HepG2 (cell line): ENCODE data around the gene PYY. TPM values are rescaled to one million over a fixed set of nuclear protein-coding genes. Genes with fewer than 3 reads are reported as not detected.

Experiments used
- CAMTA2 ChIP-seq: sonication (generic); formaldehyde crosslinking; IDR thresholded peaks from 2 replicates; pipeline ENCODE4 v1.4.0; 2020; ENCODE audit warnings: mild to moderate bottlenecking, missing genetic modification reagents, borderline replicate concordance
- CHCHD3 ChIP-seq: sonication (generic); formaldehyde crosslinking; IDR thresholded peaks from 2 replicates; pipeline ENCODE4 v1.8.0; 2022; ENCODE audit warnings: mild to moderate bottlenecking, missing genetic modification reagents, moderate library complexity
- HMG20B ChIP-seq: conservative IDR thresholded peaks from 2 replicates; pipeline ENCODE4 v1.6.1; 2016; ENCODE audit warnings: missing genetic modification reagents, missing compliant biosample characterization
- ISL2 ChIP-seq: sonication (generic); formaldehyde crosslinking; IDR thresholded peaks from 2 replicates; pipeline ENCODE4 v1.5.0; 2020; ENCODE audit warnings: missing genetic modification reagents
- MTF2 ChIP-seq: sonication (generic); formaldehyde crosslinking; IDR thresholded peaks from 2 replicates; pipeline ENCODE4 v1.5.0; 2020; ENCODE audit warnings: missing genetic modification reagents, borderline replicate concordance
- ZFX ChIP-seq: sonication (generic); formaldehyde crosslinking; IDR thresholded peaks from 2 replicates; pipeline ENCODE4 v1.4.0; 2020; ENCODE audit warnings: mild to moderate bottlenecking, low read depth, missing genetic modification reagents, moderate library complexity
- ZNF317 ChIP-seq: sonication (generic); formaldehyde crosslinking; IDR thresholded peaks from 2 replicates; pipeline ENCODE4 v1.5.0; 2020; ENCODE audit warnings: mild to moderate bottlenecking, missing genetic modification reagents
- ZNF703 ChIP-seq: sonication (generic); formaldehyde crosslinking; IDR thresholded peaks from 2 replicates; pipeline ENCODE4 v1.5.1; 2020; ENCODE audit warnings: missing genetic modification reagents, mild to moderate bottlenecking, moderate library complexity, borderline replicate concordance
- ZNF737 ChIP-seq: sonication (generic); formaldehyde crosslinking; IDR thresholded peaks from 2 replicates; pipeline ENCODE4 v1.5.0; 2020; ENCODE audit warnings: missing genetic modification reagents, mild to moderate bottlenecking, borderline replicate concordance
- polyA plus RNA-seq, 8 experiments: library from polyadenylated mRNA; depleted of rRNA in 3 of 8; stranded (reverse) in 7 of 8; unstranded in 1 of 8; fragments of >200 nt; fragmentation: Illumina TruSeq in 4 of 8; extraction: Trizol in 4 of 8; gene quantifications; 2 replicates each; pipeline versions ENCODE4 v1.2.1 to v1.2.3, GENCODE V29; 2011 to 2016; ENCODE audit warnings: low read depth in 4 of 8, missing spikeins in 1 of 8, mixed read lengths in 1 of 8; ENCODE audit not compliant: insufficient read depth in 1 of 8
- total RNA-seq, 5 experiments: library from RNA; depleted of rRNA; stranded (reverse); fragments of >200 nt; fragmentation: Illumina TruSeq; extraction: Trizol; gene quantifications; 2 replicates each; pipeline ENCODE4 v1.2.3, GENCODE V29; 2016; ENCODE audit warnings: low read depth in 1 of 5
- TF ChIP-seq, protein P1 (sequence below): sonication (generic); formaldehyde crosslinking; IDR thresholded peaks from 2 replicates; pipeline ENCODE4 v1.4.0; 2020; ENCODE audit warnings: mild to moderate bottlenecking, missing genetic modification reagents
- TF ChIP-seq, protein P2 (sequence below): sonication (generic); formaldehyde crosslinking; IDR thresholded peaks from 2 replicates; pipeline ENCODE4 v1.4.0; 2020; ENCODE audit warnings: mild to moderate bottlenecking, missing genetic modification reagents
- TF ChIP-seq, protein P3 (sequence below): fragments of 450-650 bp; IDR thresholded peaks from 2 replicates; pipeline ENCODE4 v1.6.1; 2017
- TF ChIP-seq, protein P4 (sequence below): IDR thresholded peaks from 2 replicates; pipeline ENCODE4 v1.6.1; 2016; ENCODE audit warnings: control low read depth
- TF ChIP-seq, protein P5 (sequence below): sonication (generic); formaldehyde crosslinking; IDR thresholded peaks from 2 replicates; pipeline ENCODE4 v1.4.0; 2020; ENCODE audit warnings: missing genetic modification reagents

PYY gene
- total and polyA plus RNA-seq, 2 of the 13 experiments (the other 11 are each of a cell fraction or from before 2014, with no cell fraction given), result 0.25 TPM; not detected in 1

DNA sequence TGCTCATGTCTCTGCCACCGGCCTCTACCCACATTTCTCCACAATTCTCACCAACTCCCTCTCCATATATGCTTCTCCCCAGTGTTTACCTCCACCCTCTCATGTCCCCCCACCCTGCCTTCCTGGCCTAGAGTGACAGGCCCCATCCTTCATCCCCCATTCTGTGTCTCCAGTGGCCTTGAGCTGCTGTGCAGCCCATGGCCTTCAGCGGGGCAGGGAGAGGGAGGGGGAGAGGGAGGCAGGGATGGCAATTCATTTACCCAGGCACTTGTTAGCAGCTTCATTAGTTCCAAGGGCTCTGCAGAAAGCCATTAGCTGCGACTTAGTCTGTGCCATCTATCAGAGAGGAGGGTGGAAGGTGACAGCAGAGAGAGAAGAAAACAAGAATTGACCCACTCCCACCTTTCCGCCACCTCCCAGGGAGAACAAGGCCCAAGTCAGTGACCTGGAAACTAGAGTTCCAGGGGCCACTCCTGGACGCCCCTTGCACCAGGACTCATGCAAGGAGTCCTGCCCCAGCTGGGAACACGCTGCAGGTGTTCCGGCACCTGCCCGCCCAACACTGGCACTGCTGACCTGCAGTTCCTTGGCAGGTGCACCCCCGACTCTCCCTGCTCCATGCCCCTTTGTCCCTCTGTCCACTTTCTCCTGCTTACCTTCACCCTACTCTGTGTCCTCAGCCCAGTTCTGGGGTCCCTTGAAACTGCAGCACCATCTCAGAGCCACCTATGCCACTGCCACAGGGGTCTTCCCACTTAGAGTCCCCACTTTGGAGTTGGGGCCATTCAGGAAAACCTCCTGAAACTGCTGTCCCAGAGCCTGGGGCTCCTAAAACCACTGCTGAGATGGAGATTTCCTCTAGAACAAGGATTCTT lies 23.5 kb upstream of the PYY start (continued):
- TF ChIP-seq, protein P1, sequence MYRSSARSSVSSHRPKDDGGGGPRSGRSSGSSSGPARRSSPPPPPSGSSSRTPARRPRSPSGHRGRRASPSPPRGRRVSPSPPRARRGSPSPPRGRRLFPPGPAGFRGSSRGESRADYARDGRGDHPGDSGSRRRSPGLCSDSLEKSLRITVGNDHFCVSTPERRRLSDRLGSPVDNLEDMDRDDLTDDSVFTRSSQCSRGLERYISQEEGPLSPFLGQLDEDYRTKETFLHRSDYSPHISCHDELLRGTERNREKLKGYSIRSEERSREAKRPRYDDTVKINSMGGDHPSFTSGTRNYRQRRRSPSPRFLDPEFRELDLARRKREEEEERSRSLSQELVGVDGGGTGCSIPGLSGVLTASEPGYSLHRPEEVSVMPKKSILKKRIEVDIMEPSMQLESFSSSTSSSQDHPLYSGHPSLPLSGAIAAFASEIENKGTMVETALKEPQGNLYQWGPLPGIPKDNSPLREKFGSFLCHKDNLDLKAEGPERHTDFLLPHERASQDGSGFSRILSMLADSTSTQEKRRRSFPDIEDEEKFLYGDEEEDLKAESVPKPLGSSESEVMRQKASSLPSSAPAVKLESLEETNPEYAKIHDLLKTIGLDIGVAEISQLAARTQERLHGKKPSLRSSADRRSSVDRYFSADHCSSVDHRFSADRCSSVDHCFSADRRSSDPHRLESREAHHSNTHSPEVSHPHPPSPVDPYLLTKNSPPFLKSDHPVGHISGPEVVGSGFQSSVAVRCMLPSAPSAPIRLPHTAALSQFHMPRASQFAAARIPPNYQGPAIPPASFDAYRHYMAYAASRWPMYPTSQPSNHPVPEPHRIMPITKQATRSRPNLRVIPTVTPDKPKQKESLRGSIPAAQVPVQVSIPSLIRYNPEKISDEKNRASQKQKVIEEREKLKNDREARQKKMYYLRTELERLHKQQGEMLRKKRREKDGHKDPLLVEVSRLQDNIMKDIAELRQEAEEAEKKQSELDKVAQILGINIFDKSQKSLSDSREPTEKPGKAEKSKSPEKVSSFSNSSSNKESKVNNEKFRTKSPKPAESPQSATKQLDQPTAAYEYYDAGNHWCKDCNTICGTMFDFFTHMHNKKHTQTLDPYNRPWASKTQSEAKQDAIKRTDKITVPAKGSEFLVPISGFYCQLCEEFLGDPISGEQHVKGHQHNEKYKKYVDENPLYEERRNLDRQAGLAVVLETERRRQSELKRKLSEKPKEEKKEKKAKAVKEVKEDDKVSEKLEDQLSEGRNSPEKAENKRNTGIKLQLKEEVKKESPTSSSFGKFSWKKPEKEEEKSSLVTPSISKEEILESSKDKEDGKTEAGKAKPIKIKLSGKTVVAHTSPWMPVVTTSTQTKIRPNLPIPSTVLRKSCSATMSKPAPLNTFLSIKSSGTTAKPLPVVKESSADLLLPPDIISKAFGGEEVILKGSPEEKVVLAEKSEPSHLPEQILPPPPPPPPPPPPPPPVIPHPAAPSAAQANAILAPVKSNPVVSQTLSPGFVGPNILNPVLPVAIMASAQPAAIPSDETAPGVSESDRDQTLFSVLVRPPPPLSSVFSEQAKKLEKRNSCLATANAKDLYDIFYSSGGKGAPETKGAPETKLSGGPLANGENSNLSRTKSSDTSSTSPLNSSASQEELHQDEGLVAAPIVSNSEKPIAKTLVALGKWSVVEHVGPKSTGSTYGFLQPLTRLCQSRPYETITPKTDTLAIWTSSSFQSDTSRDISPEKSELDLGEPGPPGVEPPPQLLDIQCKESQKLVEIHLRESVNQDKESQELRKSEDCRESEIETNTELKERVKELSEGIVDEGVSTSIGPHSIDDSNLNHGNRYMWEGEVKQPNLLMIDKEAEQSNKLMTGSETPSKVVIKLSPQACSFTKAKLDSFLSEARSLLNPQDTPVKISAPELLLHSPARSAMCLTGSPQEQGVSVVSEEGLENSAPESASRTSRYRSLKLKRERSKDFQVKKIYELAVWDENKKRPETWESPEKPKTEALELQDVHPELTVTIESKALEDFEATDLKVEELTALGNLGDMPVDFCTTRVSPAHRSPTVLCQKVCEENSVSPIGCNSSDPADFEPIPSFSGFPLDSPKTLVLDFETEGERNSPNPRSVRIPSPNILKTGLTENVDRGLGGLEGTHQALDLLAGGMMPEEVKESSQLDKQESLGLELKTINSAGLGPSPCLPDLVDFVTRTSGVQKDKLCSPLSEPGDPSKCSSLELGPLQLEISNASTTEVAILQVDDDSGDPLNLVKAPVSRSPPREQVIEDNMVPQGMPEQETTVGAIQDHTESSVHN (CRISPR knock-in tag), result no peak
- TF ChIP-seq, protein P2, sequence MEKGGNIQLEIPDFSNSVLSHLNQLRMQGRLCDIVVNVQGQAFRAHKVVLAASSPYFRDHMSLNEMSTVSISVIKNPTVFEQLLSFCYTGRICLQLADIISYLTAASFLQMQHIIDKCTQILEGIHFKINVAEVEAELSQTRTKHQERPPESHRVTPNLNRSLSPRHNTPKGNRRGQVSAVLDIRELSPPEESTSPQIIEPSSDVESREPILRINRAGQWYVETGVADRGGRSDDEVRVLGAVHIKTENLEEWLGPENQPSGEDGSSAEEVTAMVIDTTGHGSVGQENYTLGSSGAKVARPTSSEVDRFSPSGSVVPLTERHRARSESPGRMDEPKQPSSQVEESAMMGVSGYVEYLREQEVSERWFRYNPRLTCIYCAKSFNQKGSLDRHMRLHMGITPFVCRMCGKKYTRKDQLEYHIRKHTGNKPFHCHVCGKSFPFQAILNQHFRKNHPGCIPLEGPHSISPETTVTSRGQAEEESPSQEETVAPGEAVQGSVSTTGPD (CRISPR knock-in tag), result no peak
- TF ChIP-seq, protein P3, sequence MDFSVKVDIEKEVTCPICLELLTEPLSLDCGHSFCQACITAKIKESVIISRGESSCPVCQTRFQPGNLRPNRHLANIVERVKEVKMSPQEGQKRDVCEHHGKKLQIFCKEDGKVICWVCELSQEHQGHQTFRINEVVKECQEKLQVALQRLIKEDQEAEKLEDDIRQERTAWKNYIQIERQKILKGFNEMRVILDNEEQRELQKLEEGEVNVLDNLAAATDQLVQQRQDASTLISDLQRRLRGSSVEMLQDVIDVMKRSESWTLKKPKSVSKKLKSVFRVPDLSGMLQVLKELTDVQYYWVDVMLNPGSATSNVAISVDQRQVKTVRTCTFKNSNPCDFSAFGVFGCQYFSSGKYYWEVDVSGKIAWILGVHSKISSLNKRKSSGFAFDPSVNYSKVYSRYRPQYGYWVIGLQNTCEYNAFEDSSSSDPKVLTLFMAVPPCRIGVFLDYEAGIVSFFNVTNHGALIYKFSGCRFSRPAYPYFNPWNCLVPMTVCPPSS, result no peak
- TF ChIP-seq, protein P4, sequence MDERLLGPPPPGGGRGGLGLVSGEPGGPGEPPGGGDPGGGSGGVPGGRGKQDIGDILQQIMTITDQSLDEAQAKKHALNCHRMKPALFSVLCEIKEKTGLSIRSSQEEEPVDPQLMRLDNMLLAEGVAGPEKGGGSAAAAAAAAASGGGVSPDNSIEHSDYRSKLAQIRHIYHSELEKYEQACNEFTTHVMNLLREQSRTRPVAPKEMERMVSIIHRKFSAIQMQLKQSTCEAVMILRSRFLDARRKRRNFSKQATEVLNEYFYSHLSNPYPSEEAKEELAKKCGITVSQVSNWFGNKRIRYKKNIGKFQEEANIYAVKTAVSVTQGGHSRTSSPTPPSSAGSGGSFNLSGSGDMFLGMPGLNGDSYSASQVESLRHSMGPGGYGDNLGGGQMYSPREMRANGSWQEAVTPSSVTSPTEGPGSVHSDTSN, result peak; percentile 74
- TF ChIP-seq, protein P5, sequence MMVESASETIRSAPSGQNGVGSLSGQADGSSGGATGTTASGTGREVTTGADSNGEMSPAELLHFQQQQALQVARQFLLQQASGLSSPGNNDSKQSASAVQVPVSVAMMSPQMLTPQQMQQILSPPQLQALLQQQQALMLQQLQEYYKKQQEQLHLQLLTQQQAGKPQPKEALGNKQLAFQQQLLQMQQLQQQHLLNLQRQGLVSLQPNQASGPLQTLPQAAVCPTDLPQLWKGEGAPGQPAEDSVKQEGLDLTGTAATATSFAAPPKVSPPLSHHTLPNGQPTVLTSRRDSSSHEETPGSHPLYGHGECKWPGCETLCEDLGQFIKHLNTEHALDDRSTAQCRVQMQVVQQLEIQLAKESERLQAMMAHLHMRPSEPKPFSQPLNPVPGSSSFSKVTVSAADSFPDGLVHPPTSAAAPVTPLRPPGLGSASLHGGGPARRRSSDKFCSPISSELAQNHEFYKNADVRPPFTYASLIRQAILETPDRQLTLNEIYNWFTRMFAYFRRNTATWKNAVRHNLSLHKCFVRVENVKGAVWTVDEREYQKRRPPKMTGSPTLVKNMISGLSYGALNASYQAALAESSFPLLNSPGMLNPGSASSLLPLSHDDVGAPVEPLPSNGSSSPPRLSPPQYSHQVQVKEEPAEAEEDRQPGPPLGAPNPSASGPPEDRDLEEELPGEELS (CRISPR knock-in tag), result peak; percentile 59
- TF ChIP-seq ZFX (CRISPR knock-in tag) (peak; percentile 70; the same call in 1 of the 2 replicates), ZNF317 (CRISPR knock-in tag) (no peak), HMG20B (CRISPR knock-in tag) (no peak), ISL2 (CRISPR knock-in tag) (no peak), CAMTA2 (CRISPR knock-in tag) (no peak), MTF2 (CRISPR knock-in tag) (no peak), ZNF703 (no peak), ZNF737 (CRISPR knock-in tag) (no peak), CHCHD3 (no peak)
